Activated CD4-positive, CD25-positive, alpha-beta regulatory T cell treated with anti-CD3 and anti-CD28 coated beads, Interleukin-2, amount 50 U/mL, for 24 hours (primary cell): Measurements from ENCODE around the gene CAPRIN2.

Source experiments
- ATAC-seq, 2 donors: fragments of 150-1000 bp; cut with Tn5 transposase; one replicate each; pipeline ENCODE4 v1.10.0; 2021; ENCODE audit warnings: mild to moderate bottlenecking in 1 of 2, moderate library complexity in 1 of 2

Gene CAPRIN2

GRCh38 chr12:30763053-30763452, 8.3 kb upstream of the CAPRIN2 start:
- no peak for ATAC-seq

GRCh38 chr12:30761730-30762129, 7.0 kb upstream of the CAPRIN2 start:
- no peak for ATAC-seq

DNA sequence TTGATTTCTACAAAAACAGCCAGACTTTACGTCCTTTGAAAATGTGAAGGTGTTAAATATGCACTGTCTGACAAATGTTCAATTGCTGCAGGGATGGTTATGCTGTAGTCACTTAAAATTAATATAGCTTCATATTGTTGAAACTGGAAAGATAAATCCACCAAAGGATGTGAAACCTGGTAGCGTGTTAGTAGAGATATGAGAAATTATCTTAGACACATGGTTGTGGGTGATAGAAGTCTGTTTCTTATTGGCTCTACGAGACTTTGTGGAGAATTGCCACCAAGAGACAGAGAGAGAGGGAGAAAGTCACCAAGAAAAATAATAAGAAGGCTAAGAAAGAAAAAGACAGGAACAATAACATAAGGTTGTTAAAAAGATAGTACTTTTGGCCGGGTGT, 2.6 kb upstream of the CAPRIN2 start:
- ATAC-seq: no peak

GRCh38 chr12:30756074-30756473, 1.3 kb upstream of the CAPRIN2 start:
- no peak for ATAC-seq

DNA sequence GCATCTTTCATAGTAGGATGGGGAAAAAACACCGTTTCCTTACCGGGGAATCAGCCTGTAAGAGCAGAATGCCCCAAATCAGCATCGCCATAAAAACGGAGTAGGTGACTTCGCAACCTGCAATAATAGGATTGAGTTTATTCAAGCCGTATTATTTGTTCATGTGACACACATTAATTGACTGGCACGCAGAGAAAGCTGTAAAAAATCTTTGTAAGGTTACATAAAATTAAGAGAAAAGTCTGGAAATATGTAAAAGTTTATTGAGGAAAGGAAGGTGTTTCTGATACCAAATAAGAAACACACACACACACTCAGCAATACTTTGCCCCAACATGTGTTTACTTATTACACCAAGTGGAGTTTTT, 628 bp upstream of the CAPRIN2 start:
- ATAC-seq: no peak

DNA sequence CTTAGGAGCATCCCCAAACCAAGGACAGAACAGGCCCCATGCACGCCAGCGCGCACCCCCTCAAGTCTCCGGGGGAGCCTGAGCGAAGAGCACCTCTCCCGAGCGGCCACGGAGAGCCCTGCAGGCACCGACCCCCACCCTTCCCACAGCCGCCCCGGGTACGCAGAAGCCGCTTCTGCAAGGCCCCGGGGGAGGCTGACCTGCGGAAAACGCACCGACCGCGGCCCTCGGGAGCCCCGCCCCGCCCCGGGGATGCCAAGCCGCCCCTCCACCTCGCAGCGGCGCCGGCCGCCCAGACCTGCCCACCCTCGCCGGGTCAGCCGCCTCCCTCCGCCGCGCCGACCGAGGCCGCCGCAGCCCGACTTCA, 385 bp downstream of the CAPRIN2 start:
- ATAC-seq: peak in 1 of 2 donors; percentile 30

DNA sequence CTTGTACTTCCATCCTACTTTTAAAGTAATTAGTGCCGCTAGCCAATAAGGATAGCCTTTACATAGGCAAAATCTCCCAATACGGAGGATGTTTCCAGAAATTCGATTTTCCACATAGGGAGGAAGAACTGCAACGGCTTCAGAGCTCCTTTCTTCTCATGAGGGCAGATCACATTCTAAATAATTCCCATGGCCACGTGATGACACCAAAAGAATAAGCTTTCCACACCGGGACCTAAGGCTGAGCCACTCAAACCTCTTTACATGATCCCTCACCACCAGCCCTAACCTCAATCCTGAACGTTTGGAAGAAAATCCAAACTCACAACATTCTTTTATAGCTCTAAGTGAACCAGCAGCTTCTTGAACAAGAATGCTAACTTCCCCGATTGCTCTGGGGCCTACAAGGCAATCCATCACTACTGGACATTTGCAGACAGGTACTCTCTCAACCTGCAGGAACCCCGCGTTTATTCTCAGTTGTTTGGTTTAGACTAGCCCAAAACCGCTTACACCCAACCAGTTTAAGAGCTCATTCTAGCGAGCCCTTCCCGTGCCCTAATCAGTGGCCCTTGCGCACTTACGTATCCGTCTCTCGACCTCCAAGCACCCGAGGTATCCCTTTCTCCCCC, 884 bp downstream of the CAPRIN2 start:
- ATAC-seq: no peak

- no peak for ATAC-seq
Measured at GRCh38 chr12:30753233-30753632, 1.5 kb downstream of the CAPRIN2 start.

DNA sequence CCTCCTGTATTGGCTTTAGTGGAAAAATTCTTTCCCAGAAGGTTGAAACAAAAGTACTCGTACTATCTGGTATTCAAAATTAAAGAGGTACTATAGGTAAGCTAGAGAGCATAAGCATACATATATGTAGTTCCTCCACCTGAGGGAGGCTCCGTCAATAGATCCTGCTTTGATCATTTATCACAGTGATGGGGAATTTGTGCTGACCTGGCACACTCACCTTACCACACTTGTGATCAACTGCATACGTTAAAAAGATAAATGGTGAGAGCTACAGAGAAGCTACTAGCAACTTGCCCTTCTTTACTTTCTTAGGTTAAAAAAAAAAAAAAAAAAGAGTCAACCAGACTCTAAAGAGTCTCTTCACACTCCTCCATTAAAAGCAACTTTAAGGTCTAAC, 2.5 kb downstream of the CAPRIN2 start:
- ATAC-seq: no peak

DNA sequence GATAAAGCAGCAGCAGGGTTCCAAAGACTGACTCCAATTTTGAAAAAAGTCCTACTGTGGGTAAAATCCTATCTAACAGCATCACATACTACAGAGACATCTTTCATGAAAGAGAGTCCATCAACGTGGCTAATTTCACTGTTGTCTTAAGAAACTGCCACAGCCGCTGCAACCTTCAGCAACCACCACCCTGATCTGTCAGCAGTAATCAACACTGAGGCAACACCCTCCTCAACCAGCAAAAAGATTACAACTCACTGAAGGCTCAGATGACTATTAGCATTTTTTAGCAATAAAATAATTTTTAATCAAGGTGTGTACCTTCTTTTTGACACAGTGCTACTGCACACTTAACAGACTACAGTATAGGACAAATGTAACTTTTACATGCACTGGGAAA, 6.6 kb downstream of the CAPRIN2 start:
- ATAC-seq: no peak

GRCh38 chr12:30746190-30746589, 8.6 kb downstream of the CAPRIN2 start:
- no peak for ATAC-seq

DNA sequence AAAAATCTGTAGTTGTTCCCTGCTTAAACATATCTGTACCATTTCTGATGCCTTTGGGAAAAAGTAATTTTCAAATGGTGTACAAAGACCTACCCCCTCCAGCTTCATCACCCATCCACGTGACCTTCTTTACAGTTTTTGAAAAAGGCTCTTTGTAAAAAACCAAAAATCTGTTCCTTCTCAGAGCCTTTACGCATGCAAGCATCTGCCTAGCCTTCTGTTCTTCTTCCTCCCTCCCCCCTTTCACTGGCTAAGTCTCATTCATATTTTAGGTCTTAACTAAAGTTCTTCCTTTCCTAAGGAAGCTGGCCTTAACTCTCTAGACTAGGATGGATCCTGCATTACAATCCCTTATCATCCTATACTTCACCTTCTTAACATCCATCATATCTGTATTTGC, 10.4 kb downstream of the CAPRIN2 start:
- ATAC-seq: no peak

DNA sequence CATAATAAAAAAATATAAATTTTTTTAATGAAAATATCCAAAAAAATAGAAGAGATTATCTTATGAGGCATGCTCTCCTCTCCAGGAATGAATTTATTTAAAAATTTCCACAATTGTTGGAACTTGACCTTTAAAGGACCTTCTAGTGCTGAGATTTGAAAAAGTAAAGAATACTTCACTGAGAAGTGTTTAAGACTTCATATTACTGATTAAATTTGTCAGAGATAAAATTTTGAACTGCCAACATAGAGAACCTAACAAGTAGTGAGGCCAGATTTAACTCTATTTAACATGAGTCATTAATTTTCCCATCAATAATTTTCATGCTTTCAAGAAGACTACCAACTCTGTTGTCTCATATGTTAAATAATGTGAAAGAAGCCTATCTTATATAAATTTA, 14.5 kb downstream of the CAPRIN2 start:
- no peak for ATAC-seq

DNA sequence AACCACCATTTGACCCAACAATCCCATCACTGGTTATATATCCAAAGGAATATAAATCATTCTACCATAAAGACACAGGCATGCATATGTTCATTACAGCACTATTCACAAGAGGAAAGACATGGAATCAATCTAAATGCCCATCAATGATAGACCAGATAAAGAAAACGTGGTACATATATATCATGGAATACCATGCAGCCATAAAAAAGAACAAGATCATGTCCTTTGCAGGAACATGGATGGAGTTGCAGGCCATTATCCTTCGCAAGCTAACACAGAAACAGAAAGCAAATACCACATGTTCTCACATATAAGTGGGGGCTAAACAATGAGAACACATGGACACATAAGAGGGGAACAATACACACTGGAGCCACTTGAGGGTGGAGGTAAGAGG, 15.7 kb downstream of the CAPRIN2 start:
- no peak for ATAC-seq

GRCh38 chr12:30732954-30733637, 21.7 kb downstream of the CAPRIN2 start:
- ATAC-seq: no peak

DNA sequence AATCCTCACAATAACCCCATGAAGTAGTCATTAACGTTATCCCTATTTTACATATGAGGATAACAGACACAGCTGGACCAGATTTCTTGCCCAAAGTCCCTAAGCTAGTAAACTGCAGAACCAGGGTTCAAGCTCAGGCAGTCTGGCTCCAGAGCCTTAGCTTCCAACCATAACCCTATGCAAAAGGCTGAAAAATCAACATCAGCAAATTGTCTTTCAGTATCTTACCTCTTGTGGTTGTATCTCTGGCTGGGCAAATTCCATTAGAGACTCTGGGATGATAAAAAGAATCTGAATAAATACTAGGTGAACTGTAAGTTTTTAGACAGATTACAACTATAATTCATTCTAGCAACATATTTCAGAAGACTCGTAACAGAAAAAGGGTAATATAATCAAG, 24.7 kb downstream of the CAPRIN2 start:
- no peak for ATAC-seq

DNA sequence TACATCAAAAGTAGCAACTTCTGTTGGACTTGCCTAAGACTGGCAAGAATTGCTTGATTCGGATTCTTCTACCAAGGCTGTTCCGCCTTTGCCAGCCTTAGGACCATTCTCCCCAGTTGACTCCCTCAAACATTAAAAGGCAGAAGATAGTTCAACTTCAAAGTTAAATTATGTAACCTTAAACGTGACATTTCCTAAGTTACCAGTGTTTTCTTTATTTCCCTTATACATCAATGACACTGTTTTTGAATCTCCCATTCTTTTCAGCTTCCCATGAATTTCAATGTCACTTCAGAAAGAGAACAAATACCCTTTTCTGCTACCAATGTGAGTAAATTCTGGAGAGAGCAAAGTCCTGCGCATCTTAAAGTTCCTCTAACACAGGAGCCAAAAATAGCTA, 25.2 kb downstream of the CAPRIN2 start:
- no peak for ATAC-seq

DNA sequence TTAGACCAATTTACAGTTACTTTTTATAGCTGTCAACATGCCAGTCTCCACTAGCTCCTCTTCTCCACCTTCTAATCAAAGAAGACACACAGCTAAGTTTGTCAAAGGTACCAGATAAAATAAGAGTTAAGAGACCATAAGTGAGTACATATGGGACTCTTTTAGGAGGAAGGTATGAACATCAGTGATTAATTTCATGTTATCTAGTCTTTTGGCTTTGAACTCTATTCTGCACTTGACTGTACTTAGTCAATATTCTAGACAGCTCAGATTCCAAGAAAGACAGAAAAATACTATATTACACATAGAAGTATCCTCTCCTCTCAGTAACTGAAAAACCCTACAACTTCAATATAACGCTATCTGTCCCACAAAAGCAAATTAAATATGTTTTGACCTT, 28.1 kb downstream of the CAPRIN2 start:
- ATAC-seq: no peak

DNA sequence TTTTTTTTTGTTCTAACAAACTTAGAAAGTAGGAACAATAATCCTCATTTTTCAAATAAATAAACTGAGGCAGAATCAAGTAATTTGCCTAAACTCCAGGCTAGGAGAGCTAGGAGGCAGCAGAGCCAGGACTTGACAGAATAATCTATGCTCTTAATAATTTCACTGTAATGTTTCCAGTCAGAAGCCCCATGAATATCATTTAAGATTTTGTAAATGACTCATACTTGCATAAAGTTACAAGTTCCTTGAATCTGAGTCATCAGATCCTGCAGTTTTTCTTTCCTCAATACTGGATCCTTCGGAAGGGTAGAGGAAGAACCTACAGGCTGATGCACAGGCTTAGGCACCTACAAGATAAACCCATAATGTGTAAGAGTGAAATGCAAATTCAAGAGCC, 29.0 kb downstream of the CAPRIN2 start:
- no peak for ATAC-seq

- no peak for ATAC-seq
Measured at GRCh38 chr12:30719060-30719459, 35.7 kb downstream of the CAPRIN2 start.

- no peak for ATAC-seq
Measured at GRCh38 chr12:30707613-30708342, 47.0 kb downstream of the CAPRIN2 start.

DNA sequence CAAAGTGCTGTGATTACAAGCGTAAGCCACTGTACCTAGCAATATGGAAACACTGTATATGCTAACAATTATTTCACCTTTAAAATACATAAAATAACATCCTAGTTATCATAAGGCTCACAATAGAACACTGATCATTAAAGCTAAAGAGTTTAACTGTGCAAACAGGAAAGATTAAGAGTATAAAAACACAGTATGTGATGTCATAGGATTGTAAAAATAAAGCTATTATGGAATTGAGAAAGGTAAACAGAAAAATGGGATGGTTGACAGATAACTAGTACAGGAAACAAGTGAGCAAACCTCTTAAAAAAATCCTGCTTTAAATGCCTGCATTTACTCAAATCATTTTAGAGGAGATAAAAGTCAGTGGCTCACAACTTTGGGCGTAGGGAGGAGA, 48.3 kb downstream of the CAPRIN2 start:
- no peak for ATAC-seq

- no peak for ATAC-seq
Measured at GRCh38 chr12:30701056-30701455, 53.7 kb downstream of the CAPRIN2 start.

DNA sequence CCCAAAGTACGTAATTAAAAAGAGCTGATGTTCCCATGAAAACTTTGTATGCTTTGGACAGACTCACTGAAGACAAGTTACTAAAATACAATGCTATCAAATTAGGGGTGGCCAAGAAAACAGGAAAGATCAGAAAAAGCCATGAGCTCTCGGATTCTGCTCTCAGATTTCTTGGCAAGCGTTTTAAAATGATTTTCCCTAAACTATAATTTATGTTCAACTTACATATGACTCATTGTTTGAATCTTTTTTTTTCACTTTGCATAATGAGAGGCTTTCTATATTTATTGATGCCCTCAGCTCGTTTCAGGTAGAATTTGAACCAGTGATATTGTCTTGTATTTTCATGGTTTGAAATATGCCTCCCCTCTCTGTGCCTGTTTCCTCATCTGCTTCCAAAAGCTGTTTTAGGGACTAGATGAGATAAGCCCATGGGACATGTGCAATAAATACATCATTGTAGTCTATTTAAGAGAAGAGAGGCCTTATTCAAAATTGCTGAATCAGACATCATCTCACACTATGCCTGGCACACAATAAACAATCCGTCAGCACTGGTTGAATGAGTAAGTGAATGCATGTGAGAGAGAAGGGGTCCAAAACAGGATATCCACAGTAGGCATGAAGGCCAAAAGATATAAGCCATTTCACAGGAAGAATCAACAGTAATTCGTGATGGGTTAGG, 54.4 kb downstream of the CAPRIN2 start:
- ATAC-seq: no peak
